GM18867 (cell line): ENCODE results near the gene ANKS1B.

ENCODE experiments used
- ATAC-seq: cut with Tn5 transposase; IDR thresholded peaks from one replicate; pipeline ENCODE4 v1.9.1; 2021; ENCODE audit warnings: mild to moderate bottlenecking, moderate library complexity; ENCODE audit not compliant: unreplicated experiment

The ANKS1B gene

DNA sequence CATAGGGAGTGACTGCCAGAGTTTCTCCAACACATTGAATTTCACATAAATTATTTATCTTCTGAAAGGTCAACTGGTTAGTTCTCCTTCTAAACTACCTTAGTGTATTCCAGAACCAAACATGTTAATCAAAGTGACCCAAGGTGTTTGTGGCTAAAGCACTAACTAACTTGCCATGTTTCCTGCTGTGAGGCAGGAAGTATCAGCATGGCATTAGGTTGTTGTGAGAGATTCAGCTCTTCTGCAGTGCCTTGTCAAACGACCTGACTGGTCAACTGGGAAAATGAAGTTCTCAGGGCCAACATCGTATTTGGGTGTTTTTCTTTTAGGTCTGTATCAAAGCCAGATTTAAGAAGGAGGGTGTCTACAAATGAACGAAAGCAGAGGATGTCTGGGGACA is 891.6 kb downstream of the ANKS1B start:
- ATAC-seq, result no peak

DNA sequence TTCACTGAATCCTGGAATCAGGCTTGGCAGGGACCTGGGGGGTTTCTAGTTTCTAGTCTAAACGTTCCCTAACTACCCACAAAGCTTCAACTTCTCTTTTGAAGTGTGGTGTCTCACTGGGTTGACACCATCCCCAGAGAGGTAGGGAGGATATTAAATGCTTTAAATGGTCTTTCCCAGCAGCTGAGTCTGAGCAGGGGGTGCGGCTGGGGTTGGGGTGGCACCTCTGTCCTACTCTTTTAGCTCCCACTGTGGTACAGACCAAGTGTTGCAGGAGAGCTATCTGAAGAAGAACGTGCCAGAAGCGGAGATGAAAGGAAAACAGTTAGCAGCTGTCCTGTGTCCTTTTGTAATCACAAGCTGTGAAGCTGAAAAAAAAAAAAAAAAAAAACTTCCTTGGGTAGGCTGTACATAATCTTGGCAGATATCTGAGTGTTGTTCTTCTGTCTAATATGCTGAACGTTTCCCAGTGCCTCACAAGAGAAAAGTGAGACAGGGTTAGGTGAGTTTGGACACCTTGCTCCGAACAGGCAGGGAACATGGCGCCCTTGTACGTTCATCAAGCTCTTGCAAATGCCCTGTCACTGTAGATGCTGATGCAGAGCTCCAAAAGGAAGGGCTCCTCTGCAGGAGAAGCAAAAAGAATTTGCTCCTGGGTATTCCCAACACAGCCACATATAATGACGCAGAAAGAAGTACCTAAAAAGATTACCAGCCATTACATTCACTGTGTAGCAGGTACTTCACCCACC is 892.5 kb downstream of the ANKS1B start:
- ATAC-seq, result no peak

DNA sequence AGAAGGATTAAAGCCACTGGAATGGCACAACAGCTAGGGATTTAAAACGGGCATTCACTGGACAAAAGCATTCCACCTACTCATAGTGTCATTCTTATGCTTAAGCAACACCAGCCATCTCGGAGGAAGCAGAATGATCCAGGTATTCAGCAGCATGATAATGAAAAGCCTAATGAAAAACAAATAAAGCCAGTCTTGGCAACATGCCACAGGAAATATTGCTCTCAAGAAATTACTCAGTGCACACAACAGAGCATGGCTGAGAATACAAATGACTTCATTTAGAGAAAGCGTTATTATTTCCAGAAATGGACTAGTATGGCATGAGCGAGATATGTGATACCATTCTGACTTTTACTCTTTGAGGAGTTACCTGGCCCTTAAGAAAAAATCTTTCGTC is 897.5 kb downstream of the ANKS1B start:
- peak; percentile 62 for ATAC-seq

DNA sequence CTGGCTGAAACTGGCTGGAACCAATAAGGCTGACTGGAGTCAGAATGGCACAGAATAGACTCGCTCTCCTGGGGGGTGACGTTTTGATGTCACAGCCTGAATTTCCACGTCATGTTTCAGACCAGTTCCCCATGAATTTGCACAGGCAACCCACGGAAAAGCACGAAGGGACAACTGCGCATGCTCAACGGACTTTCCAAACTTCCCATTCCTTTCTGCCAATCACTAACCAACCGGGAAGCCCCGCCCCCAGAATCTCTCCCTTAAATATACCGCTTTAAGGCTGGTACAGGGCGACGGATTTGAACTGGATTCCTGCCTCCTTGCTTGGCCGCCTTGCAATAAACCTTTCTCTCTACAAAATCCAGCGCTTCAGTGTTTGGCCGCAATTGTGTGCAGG is 904.9 kb downstream of the ANKS1B start:
- ATAC-seq, result no peak

DNA sequence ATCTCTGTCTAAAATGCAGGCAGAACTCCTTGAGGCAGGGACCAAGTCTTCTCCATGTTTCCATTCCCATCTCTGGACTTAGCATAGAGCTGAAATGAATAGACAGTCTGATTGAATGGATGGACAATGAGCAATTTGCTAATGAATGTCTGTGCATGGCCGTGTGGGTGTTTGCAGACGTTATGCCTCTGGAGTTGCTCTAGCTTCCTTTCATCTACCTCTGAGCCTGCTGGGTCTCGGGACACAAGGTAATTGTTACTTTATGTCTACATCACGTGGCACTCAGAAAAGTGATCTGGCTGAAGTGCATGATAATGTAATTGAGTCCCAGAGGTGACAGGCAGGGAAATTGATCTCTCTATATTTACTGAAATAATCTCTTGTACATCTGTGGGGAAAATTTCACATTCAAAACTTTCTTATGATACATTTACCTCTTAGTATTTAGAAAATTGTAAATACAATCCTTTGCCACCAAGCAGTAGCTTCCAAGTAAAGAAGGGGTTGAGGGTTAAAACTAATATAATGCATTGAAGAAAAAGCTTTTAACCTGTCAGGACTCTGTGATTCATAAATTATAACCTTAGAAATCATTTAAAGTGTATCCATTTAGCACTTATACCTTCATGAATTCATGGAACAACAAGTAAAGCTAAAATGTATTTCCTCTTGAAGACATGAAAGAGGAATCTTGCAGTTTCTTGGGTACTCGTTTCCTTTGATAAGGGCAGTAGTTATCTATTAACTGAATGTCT is 915.6 kb downstream of the ANKS1B start:
- ATAC-seq, result no peak

DNA sequence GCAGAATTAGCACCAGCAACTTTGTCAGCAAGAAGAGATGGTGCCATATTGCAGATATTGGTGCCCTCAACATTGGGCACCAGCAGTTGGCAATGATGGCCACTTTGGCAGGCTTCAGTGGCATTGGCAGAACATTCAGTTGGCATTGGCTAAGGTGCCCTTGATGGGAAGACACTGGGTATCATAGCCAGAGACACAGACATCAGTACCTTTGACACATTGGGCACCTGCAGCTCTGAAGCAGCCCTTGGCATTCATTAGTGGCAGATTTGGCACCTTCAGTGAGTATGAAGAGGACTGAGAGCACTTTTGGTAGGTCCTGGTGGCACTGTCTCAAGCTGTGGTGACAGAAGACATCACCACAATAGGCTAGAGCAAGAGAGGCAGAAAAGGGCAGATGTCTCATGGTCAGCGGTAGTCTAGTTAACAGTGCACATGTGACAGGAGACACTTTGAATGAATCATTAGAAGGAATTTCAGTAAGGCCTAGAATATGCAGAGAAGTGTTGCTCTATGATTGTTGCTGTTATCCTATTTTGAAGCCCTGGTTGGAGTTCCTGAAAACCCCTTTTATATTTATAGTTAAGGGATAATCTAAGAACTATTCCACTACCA is 917.5 kb downstream of the ANKS1B start:
- no peak for ATAC-seq

DNA sequence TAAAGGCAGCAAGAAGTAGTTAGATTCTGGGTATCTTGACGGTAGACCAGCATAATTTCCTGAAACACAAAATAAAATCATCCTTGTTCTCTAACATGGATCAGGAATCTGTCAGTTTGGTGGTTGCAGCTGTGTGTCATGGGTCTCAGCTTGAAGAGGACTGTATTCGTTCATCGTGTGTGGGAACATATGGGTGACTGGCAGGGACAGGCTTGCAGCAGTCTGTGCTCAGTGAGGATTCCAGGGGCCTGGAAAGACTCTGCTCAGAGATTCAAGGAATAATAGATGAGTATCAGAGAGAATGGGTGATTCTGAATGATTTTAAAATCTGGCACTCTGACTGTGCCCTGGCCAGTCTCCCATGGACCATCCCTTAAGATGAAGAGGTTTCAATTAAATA is 918.0 kb downstream of the ANKS1B start:
- ATAC-seq, result no peak

DNA sequence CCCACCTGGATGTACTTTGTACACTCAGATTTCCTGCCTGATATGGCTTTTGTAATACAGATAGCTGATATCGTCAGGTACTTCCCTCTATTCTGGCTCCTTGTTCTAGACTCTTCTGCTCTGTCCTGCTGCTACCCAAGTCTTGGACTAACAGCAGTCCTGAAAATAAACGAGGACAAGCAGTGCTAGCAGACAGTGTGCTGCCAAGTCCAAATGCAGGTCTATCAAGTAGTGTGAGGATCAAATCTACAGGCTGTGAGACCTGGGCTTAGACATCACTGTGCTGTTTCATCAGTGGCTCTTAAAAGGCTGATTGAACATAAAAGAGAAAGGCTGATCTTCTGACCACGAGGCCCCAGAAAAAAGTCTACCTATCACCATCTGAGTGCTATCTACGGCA is 921.6 kb downstream of the ANKS1B start:
- ATAC-seq, result no peak

DNA sequence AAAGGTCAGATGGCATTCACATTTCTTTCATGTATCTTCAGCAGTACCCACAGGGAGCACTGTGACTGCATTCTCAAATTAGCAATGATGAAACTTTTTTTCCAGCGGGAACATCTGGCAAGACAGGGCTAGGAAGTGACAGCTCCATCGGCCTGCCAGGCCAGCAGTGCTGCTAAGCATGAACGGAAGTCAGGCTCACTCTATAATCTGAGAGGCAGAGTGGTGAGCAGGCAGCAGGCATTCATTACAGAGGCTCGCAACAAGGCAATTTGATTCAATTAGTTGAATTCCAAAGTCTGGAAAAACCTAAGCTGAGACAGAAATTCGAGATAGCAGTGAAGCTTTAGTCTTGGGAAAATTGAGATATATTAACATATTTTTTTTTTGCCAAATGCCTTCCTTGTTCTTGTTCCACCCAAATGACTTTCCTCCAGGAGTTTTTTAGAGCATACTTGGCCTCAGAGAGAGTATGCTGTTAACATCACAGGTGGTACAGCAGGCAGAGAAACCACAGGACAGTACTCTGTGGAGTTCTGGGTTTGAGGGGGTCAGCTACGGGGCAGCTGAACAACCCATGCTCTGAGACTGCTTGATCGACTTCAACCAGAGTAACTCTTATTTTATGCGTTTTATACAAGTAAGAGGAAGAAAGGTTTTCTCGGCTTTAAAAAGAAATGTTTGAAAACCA is 924.8 kb downstream of the ANKS1B start:
- no peak for ATAC-seq

DNA sequence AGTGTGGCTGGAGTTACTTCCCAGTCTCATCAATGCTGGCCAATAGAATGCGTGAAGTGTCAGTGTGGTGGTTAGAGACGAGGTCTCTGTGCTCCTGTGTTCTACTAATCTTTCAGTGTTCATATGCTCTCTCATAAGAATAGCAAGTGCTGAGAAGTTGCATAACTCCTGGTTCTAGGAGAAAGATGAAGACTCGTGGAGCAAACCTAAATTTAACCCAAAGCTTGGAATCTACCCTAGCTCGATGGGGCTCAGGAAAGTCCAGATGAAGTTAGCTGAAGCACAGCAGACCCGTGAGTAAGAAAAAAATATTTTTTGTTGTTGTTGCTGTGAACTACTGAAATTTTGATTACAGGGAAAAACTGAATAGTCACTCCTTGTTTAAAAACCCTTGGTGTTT is 927.1 kb downstream of the ANKS1B start:
- no peak for ATAC-seq

DNA sequence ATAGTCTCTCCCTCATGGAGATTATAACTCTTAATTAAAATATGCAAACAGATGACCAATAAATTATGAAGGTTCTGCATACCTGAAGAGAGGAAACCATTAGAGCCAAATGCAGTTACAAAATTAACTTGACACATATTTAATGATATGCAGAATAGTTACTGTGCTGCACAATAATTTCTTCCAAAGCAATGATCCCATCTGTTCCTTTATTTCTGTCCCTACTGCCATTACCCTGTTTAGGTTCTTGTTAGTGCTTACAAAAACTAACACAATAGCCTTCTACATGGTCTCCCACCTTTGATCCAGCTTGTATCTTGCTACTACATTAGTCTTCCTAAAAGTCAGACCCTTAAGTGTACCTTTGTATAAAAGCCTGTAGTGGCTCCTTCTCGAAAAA is 928.5 kb downstream of the ANKS1B start:
- no peak for ATAC-seq

DNA sequence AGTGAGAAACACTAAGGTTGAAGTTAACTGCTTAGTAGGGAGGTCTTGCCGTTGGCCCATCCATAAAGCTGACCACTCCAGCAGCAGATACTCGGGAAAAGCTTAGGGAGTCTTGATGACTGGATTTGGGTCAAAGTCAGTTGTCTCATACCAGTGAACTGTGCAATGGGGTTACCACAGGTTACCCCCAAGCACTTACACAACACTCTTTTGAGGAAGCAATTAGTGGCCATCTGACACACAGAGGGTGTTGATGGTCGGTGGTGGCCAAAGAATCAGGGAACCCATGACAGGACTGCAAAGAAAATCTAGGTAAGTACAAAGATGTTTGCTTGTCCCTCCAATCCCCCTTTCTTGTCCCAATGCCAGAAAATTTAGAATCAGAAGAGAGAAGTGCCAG is 929.4 kb downstream of the ANKS1B start:
- ATAC-seq, result no peak

DNA sequence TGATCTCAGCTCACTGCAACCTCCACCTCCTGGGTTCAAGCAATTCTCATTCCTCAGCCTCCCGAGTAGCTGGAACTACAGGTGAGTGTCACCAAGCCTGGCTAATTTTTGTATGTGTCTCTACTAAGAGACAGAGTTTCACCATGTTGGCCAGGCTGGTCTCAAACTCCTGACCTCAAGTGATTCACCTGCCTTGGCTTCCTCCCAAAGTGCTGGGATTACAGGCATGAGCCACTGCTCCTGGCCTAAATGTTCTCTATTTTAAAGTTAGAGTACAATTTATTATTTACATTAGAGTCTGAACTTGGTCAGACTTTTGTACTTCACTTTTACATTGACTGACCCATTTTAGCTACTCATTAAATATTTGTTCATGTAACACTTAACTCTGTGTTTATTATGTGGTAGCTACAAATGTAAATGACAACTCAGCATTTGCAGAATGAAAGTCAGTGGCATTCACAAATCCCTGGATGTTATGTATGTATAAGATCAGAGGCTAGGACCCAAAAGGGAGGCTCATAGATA is 930.1 kb downstream of the ANKS1B start:
- no peak for ATAC-seq

DNA sequence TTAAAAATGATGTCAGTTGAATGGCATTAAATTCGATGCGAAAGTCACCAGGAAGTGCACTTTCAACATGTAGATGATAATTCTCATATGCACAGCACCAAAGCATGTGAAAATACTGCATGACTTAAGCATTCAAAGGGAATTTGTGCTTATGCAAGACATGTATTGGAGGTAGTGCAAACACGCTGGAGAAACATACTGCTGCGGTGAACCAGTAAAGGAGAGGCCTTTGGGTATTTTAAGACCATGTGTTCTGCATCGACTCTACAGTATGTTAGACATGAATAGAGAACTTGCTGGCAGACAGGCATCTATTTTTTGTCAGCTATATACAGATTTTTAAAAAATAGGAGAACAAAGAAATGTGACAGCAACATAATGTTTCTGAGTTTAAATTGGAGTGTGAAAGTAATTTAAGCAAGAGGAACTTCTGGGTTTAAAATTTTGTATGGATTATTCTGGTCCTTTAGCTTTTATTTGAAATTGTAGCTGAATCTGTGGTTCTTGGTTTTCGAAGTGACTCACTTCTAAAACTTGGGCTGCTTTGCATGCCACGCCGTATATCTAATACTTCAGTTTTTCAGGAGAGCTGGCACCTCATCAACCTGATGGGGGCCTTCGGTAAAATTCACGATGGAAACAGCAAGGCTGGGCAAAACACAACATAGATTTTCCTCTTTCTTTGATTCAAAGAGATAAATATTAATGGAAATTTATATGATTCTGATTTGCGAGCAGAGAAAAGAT is 930.9 kb downstream of the ANKS1B start:
- peak; percentile 55 for ATAC-seq

DNA sequence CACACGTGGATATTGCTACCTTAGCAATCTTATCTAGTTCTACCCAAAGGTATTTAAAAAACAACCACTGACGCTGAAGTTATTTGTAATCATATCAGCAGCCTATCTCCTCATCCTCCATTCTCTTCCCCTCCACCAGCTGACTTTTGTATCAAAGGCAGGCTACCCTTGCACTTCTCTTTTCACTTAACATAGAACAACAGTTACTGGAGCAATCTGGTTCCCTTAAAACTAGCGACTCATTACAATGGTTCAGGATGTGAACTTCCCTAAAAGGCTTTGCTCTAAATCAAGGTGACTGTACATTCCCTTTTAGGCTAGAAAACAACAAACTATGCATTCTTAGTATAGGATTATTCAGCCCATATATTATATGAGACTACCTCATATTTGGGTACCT is 935.0 kb downstream of the ANKS1B start:
- no peak for ATAC-seq

DNA sequence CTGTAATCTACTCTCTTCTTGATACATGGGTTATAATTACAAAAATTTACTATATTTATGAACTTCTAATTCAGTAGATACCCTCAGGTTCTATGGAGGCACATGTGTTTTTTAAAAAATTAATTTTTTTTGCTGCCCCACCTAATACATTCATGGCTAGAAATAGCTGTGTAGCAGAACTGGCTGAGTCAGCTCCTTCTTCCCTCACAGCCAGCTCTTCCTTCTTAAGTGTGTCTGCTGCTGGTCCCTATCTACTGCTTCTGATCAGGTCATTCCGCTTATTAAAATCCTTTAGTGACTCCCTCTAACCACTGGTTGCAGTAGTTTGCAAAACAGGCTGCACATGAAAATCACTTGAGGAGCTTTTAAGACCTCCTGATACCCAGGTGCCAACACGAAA is 939.6 kb downstream of the ANKS1B start:
- ATAC-seq, result no peak

DNA sequence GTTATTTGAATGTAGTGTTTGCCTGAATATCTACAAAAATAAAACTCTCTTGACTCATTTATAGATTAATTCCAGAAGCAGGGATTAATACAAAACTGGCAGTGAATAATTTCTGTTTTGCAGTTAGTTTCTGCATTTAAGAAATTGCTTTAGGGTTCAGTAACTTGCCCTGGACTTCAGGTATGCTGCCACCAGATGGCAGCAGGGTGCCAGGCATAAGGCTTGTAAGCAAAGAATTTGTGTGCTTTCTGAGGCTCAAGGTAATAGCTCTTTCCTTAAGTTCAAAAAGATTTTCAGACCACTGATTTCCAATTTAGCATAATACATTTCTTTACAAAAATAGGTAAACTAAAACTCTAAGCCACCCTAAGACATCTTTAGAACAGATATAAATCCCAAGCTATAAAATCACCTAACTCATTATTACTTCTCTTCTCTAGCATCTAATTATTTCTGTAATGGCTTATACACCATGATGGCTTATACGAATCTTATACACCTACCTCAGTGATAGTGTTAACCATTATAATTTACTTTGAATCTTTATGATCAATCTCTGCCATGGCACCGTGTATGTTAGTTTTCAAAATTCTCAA is 941.3 kb downstream of the ANKS1B start:
- ATAC-seq, result peak; percentile 72

DNA sequence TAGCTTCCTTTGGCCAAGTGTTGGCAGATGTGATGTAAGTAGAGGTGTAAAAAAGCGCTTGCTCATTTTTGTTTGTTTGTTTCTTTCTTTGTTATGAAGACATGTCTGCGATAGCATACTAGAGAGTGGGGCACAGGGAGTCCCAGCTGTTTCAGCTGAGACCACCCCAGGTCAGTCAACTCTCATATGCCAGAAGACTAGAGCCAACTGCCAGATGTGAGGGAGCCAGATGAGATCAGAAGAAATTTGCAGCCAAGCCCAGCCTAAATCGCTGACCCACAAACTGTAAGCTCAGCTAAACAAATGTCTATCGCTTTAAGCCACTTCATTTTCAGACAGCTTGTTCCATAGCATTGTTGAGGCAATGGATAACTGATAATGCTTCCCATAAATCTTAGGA is 942.5 kb downstream of the ANKS1B start:
- ATAC-seq, result no peak

DNA sequence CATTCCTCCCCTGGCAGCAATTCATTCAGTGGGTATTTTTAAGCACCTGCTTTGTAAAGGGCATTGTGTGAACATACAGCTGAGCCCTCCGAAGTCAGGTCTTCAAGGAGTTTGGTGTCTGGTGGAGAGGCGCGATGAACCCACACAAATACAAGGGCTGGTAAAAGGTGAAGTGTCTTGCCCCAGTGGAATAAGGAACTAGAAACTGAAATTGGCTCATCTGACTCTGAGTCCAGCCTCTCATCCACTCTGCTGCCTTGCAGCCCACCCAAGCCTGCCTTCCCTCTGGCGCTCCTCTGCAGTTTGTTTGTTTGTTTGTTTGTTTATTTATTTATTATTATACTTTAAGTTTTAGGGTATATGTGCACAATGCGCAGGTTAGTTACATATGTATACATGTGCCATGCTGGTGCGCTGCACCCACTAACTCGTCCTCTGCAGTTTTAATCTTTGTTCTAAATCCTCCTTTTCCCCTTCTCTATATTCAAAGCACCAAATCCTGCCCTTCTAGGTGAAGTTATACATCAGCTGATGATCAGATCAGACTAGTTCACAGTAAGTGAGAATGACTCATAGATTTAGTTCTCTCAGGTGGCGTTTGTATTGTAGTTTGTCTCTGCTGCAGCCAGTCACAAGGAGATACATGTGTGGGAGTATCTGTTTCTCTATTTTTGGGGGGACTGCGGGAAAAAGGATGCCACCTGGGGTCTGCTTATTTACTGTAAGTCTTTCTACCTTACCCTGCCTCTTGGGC is 945.2 kb downstream of the ANKS1B start:
- no peak for ATAC-seq
